ENCODE data around the gene LHX6. TPM values are rescaled to one million over a fixed set of nuclear protein-coding genes. Genes with fewer than 3 reads are reported as not detected.

Gene LHX6
- total RNA-seq, 4 donors from 2014 or later: 0.53 to 12.4 (median 3.1) TPM

GRCh38 chr9:122265149-122265915, 36.6 kb upstream of the LHX6 start:
- no peak for DNase-seq

DNA sequence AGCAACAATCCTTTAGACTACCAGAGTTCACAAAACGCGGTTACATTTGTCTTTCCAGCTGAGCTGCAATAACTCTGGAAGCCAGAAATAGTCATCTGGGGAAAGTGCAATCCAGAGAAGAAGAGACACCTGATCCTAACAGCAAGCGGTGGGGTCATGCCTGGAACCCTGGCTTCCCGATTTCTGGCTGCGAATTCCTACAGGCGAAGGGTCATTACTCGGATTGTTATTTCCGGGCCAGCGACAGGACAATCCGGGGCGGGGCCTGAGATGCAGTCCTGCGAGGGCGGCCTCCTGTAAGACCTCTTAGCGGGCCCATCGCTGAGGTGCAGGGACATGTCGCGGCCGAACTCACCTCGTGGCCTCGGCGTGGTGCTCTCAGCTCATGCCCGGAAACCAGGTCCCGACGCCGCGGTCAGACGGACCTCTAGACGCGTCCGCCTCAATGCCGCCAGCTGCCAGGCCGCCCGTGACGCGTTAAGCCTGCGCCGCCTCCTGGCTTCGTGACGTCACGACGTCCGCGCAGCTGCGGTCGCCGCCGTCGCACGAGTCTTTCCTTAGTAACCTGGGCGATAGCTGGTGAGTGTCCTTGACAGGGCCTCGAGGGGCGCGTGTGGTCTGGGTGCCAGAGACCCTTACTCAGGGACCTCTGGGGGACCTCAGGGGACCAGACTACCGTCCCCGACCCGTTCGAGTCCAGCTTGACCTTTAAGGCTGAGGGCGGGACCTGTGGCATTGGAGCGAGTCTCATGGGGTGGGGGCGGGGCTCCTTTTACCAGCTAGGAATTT, 35.8 kb upstream of the LHX6 start, which contains the start of the genes MRRF and RBM18:
TSS of gene MRRF (plus strand) at position 523 of the 789 bp plus-strand sequence. CDS start 6,010 bp downstream, outside the sequence.
TSS of gene RBM18 (minus strand) at position 481 of the 789 bp plus-strand sequence. CDS start 3,348 bp downstream, outside the sequence.
- Histone ChIP-seq H3K36me3 (peaks cover 0 to 21% (median 0%) of the 10 kb centered on the region in 3 donors), H3K9me3 (no peaks in the 10 kb centered on the region), H3K27ac (peak within 1 kb of the TSS; percentile 89 to 95 (median 92)), H3K4me3 (peak within 1 kb of the TSS; percentile 62 to 87 (median 80)), H3K27me3 (no peaks in the 10 kb centered on the region), H3K4me1 (peaks cover 0 to 31% (median 6%) of the 10 kb centered on the region in 4 donors)
- TF ChIP-seq, protein P1, sequence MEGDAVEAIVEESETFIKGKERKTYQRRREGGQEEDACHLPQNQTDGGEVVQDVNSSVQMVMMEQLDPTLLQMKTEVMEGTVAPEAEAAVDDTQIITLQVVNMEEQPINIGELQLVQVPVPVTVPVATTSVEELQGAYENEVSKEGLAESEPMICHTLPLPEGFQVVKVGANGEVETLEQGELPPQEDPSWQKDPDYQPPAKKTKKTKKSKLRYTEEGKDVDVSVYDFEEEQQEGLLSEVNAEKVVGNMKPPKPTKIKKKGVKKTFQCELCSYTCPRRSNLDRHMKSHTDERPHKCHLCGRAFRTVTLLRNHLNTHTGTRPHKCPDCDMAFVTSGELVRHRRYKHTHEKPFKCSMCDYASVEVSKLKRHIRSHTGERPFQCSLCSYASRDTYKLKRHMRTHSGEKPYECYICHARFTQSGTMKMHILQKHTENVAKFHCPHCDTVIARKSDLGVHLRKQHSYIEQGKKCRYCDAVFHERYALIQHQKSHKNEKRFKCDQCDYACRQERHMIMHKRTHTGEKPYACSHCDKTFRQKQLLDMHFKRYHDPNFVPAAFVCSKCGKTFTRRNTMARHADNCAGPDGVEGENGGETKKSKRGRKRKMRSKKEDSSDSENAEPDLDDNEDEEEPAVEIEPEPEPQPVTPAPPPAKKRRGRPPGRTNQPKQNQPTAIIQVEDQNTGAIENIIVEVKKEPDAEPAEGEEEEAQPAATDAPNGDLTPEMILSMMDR (IDR thresholded peaks at IDR 0.05): peak in 1 of 6 experiments; percentile 8
- TF ChIP-seq POLR2A (IDR thresholded peaks at IDR 0.05): peak; percentile 62 to 69
- peak; percentile 91 to 96 (median 96) for DNase-seq

More at GRCh38 chr9:122265149-122265915, 36.6 kb upstream of the LHX6 start:
- peaks cover 0 to 13% (median 0%) of the 10 kb centered on the region in 3 donors for H3K36me3 ChIP-seq
- peak overlapping the region; percentile 62 to 87 (median 80) for H3K4me3 ChIP-seq
- H3K4me1 ChIP-seq: peaks cover 0 to 31% (median 6%) of the 10 kb centered on the region in 4 donors
- TF ChIP-seq, protein P1 (IDR thresholded peaks at IDR 0.05): no peak
- no peak for TF ChIP-seq POLR2A (IDR thresholded peaks at IDR 0.05)
- peak overlapping the region; percentile 89 to 95 (median 92) for H3K27ac ChIP-seq
- H3K27me3 ChIP-seq: no peaks in the 10 kb centered on the region
- no peaks in the 10 kb centered on the region for H3K9me3 ChIP-seq

DNA sequence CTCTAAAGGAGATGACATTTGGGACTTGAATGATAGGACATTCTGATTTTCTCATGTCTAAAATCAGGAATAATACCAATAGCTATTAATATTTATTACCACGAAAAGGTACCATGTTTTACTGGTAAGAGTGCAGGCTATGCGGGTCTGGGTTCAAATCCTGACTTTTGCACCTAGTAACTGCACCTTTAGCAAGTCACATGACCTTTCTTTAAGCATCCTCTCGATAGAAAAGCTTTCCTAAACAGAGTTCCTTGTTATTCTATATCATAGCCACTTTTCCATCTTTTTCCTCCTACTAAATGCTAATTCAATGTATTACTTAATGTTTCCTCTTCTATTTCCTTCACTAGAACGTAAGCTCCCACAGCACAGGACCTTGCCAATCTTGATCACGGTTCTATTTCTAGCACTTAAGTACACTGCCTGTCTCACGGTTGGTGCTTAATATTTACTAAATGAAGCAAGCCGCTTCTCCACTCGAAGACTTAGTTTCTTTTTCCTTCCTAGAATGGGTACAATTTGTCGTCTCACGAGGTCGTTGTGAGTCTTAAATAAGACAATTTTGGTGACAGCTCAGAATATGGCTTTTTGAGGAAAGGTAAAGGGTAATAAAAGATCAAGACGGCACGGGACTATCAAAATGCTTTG, 35.1 kb upstream of the LHX6 start:
- no peak for TF ChIP-seq POLR2A (IDR thresholded peaks at IDR 0.05)
- TF ChIP-seq, protein P1 (IDR thresholded peaks at IDR 0.05): no peak
- Histone ChIP-seq H3K36me3 (peaks cover 0 to 28% (median 0%) of the 10 kb centered on the region in 3 donors), H3K27me3 (no peaks in the 10 kb centered on the region), H3K4me3 (peak overlapping the region; percentile 62 to 87 (median 80)), H3K4me1 (peaks cover 0 to 31% (median 6%) of the 10 kb centered on the region in 4 donors), H3K27ac (peak overlapping the region; percentile 89 to 95 (median 92)), H3K9me3 (no peaks in the 10 kb centered on the region)
- DNase-seq: no peak

GRCh38 chr9:122262073-122262472, 33.3 kb upstream of the LHX6 start:
- no peak for DNase-seq
- peak overlapping the region in 1 of 4 donors; percentile 7 for H3K27ac ChIP-seq

More at GRCh38 chr9:122262073-122262472, 33.3 kb upstream of the LHX6 start:
- H3K4me1 ChIP-seq: peaks cover 0 to 31% (median 6%) of the 10 kb centered on the region in 4 donors
- peaks cover 0 to 43% (median 0%) of the 10 kb centered on the region in 3 donors for H3K36me3 ChIP-seq
- TF ChIP-seq POLR2A (IDR thresholded peaks at IDR 0.05): no peak
- TF ChIP-seq, protein P1 (IDR thresholded peaks at IDR 0.05): no peak
- no peak overlapping the region for H3K4me3 ChIP-seq
- no peaks in the 10 kb centered on the region for H3K9me3 ChIP-seq
- H3K27me3 ChIP-seq: no peaks in the 10 kb centered on the region
